ENCODE measurements around the gene CD46.

DNA sequence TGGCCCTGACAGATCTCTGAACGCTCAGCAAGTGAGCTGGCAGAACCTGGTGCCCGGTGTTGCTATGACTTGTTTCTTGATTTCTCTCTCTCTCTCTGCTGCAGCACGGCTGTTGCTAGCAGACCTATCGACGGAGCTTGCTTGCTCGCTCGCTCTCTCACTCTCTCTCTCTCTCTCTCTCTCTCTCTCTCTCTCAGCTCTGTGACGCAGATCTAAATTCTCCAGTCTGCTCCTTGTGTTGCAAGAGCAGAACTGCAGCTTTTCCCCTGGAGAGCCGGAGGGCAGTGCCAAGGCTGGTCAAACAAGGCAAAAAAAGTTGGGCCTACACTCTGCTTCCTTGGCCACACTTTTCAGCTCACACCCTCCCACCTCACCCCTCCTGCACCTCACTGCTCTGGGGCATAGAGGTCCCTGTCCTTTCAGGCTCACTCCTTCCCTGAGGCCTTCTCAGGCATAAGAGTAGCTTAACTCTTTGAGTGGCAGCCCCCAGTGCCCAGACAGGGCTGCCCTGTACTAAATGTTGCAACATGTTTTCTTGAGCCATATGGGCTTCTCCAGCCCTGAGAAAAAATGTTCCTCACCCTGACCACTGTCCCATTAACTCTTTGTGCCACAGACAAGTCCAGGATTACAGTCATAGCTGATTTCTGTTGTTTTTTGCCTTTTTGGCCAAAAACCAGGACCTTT lies 72.2 kb downstream of the CD46 start:
- TF ChIP-seq, protein P1, sequence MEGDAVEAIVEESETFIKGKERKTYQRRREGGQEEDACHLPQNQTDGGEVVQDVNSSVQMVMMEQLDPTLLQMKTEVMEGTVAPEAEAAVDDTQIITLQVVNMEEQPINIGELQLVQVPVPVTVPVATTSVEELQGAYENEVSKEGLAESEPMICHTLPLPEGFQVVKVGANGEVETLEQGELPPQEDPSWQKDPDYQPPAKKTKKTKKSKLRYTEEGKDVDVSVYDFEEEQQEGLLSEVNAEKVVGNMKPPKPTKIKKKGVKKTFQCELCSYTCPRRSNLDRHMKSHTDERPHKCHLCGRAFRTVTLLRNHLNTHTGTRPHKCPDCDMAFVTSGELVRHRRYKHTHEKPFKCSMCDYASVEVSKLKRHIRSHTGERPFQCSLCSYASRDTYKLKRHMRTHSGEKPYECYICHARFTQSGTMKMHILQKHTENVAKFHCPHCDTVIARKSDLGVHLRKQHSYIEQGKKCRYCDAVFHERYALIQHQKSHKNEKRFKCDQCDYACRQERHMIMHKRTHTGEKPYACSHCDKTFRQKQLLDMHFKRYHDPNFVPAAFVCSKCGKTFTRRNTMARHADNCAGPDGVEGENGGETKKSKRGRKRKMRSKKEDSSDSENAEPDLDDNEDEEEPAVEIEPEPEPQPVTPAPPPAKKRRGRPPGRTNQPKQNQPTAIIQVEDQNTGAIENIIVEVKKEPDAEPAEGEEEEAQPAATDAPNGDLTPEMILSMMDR (IDR thresholded peaks at IDR 0.05; ENCODE audit: insufficient read depth, low read length, poor library complexity, severe bottlenecking) = peak; percentile 35
- no peak for TF ChIP-seq EZH2phosphoT487 (conservative IDR thresholded peaks at IDR 0.05; ENCODE audit: low read length)

Measured in SU-DHL-6 (cell line).